Measurements from ENCODE around the gene ACSM5.
"Not testable (repeated sequence)": the region's sequence is repeated elsewhere in the genome, so short reads cannot be mapped to it uniquely, and the experiment has no call there.

- TF ChIP-seq CTCF, EP300 (IDR thresholded peaks at IDR 0.05): not testable (repeated sequence)
Observed at GRCh38 chr16:20423772-20424128, 14.4 kb downstream of the ACSM5 start.
